ENCODE results near the gene TBX1. TPM values are rescaled to one million over a fixed set of nuclear protein-coding genes. Genes with fewer than 3 reads are reported as not detected.

TBX1 gene
- total RNA-seq, 1 experiment from 2014 or later: 0.74 TPM

DNA sequence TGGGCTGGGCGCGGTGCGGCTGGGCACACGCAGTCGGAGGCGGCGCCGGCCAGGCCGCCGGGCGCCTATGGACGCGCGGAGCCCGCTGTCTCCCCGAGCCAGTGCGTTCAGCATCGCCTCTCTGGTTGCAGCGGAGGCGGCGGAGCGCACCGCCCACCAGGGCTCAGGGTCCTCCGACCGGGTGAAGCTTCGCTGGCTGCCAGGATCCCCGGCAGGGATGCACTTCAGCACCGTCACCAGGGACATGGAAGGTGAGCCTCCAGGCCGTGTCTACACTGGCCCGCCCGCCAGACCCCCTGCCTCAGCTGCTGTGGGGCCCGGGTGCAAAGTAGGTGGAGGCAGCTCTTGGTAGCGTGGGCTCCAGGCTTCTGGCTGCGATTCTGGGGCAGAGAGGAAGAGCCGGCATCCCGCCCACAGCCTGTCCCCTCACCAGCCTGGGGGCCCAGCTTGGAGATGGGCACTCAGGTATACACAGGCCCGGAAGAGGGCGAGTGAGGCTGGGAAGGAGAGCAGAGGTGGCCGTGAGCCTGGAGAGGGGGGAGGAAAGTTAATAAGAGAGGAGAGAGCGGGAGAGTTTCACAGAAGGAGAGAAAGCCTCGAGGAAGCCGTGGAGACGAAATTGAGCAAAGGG, 1.0 kb upstream of the TBX1 start:
- ChIA-PET CTCF (no interaction called here), POLR2A (ENCODE audit: unreplicated experiment) (no interaction called here)
- DNase-seq: no peak
- no peaks in the 10 kb centered on the region for H4K20me1 ChIP-seq (ENCODE audit: insufficient read depth)
- H3K79me2 ChIP-seq (ENCODE audit: low read depth): no peaks in the 10 kb centered on the region
- H3K36me3 ChIP-seq (ENCODE audit: low read depth): no peaks in the 10 kb centered on the region
- H3K4me2 ChIP-seq: no peak overlapping the region
- H3K9me3 ChIP-seq (ENCODE audit: insufficient read depth, low read depth): no peaks in the 10 kb centered on the region
- H3F3A ChIP-seq (ENCODE audit: insufficient read depth, low read depth): no peaks in the 10 kb centered on the region
- H3K4me1 ChIP-seq (replicated peaks; ENCODE audit: insufficient read depth): no peaks in the 10 kb centered on the region
- peaks cover 14% of the 10 kb centered on the region for H3K27me3 ChIP-seq (ENCODE audit: insufficient read depth, low read depth)
- no peak overlapping the region for H3K4me3 ChIP-seq
- H3K9me2 ChIP-seq (ENCODE audit: insufficient read depth): no peaks in the 10 kb centered on the region
- H2AFZ ChIP-seq: no peak overlapping the region
- no peak overlapping the region for H3K27ac ChIP-seq
- intact Hi-C loops (cut with micrococcal nuclease; ENCODE audit: unreplicated experiment): loop anchor here (10.0 kb wide), 1 partner anchor 125 kb away; no protein-coding TSS in a partner anchor
- TF ChIP-seq, protein P1, sequence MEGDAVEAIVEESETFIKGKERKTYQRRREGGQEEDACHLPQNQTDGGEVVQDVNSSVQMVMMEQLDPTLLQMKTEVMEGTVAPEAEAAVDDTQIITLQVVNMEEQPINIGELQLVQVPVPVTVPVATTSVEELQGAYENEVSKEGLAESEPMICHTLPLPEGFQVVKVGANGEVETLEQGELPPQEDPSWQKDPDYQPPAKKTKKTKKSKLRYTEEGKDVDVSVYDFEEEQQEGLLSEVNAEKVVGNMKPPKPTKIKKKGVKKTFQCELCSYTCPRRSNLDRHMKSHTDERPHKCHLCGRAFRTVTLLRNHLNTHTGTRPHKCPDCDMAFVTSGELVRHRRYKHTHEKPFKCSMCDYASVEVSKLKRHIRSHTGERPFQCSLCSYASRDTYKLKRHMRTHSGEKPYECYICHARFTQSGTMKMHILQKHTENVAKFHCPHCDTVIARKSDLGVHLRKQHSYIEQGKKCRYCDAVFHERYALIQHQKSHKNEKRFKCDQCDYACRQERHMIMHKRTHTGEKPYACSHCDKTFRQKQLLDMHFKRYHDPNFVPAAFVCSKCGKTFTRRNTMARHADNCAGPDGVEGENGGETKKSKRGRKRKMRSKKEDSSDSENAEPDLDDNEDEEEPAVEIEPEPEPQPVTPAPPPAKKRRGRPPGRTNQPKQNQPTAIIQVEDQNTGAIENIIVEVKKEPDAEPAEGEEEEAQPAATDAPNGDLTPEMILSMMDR (conservative IDR thresholded peaks at IDR 0.05): no peak
- no peak for TF ChIP-seq EZH2 (IDR thresholded peaks at IDR 0.05; ENCODE audit: low read depth)
- no TSS peak for BruUV-seq (replicated peaks)

DNA sequence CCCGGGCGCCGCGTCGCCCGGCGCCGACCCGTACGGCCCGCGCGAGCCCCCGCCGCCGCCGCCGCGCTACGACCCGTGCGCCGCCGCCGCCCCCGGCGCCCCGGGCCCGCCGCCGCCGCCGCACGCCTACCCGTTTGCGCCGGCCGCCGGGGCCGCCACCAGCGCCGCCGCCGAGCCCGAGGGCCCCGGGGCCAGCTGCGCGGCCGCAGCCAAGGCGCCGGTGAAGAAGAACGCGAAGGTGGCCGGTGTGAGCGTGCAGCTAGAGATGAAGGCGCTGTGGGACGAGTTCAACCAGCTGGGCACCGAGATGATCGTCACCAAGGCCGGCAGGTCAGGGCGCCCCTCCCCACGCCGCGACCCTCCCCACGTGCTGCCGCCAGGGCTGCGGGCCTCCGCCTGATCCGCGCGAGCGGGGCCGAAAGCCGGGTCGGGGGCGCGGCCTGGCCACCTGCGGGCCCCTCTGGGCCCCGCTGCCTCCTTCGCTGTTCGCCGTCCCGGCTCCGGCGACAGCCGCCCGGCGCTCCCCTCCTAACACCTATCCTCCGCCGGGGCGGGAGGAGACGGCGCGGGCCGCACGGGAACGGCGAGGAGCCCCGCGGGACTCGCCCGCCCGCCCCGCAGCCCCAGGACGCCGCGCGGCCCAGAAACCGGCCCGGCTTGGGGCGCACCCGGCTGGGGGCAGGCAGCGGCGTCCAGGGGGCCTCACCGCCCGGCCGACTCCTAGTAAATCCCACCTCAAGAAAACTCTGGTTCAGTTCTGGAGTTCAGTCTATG, 560 bp downstream of the TBX1 start:
- Histone ChIP-seq H3K27ac (no peak overlapping the region), H3K27me3 (ENCODE audit: insufficient read depth, low read depth) (peaks cover 26% of the 10 kb centered on the region)
- CTCF ChIA-PET: no interaction called here

DNA sequence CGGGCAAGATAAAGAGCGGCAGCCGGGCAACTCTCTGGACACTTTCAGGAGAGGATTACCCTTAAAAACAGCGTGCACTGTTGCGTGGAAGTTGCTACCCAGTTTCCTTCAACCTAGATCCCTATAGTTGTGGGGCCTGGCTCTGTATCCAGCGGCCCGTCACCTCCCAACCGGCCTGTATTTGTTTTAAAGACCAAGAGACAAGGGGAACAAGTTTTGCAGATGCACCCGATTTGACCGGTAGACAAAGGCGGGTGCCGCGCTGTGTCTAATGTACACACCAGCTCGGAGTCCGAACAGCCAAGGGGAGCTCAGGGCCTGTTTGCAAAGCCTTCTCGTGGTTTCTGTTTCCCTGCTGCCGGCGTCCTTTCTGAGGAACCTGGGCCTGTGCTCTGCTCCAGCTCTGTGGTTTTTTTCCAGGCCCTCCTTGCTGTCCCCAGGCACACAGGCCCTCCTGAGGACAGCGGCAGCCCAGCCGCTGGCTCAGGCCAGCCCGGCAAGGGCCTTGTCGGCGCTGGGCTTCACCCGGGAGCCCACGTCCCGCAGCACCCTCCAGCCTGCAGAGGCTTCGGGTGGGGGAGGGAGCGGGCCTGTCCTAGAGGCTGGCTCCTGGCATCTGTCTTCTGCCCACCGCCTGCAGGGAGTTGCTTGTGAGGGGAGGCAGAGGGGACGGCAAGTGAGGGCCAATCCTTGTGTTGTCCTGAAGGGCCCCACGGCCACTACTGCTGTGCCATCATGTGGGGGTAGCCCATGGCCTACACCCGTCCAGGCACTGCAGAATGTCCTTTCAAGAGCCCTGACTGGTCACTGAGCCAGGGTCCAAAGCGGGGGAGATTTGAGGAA, 1.4 kb downstream of the TBX1 start:
- ChIA-PET POLR2A (ENCODE audit: unreplicated experiment) (no interaction called here), CTCF (no interaction called here)
- Histone ChIP-seq H3K27me3 (ENCODE audit: insufficient read depth, low read depth) (peaks cover 34% of the 10 kb centered on the region), H3K4me3 (no peak overlapping the region), H3K9me3 (ENCODE audit: insufficient read depth, low read depth) (no peaks in the 10 kb centered on the region), H3F3A (ENCODE audit: insufficient read depth, low read depth) (no peaks in the 10 kb centered on the region), H3K4me2 (no peak overlapping the region), H3K4me1 (replicated peaks; ENCODE audit: insufficient read depth) (no peaks in the 10 kb centered on the region), H2AFZ (no peak overlapping the region), H3K27ac (no peak overlapping the region), H3K79me2 (ENCODE audit: low read depth) (no peaks in the 10 kb centered on the region), H3K36me3 (ENCODE audit: low read depth) (no peaks in the 10 kb centered on the region), H4K20me1 (ENCODE audit: insufficient read depth) (no peaks in the 10 kb centered on the region), H3K9me2 (ENCODE audit: insufficient read depth) (no peaks in the 10 kb centered on the region)
- no peak for DNase-seq
- no TSS peak for BruUV-seq (replicated peaks)
- intact Hi-C loops (cut with micrococcal nuclease; ENCODE audit: unreplicated experiment): loop anchor here (10.0 kb wide), 1 partner anchor 123 kb away; no protein-coding TSS in a partner anchor
- TF ChIP-seq EZH2 (IDR thresholded peaks at IDR 0.05; ENCODE audit: low read depth): no peak
- TF ChIP-seq, protein P1 (conservative IDR thresholded peaks at IDR 0.05): no peak

More for the DNA sequence above, 560 bp downstream of the TBX1 start:
- Histone ChIP-seq H3K4me2 (no peak overlapping the region), H3K4me1 (replicated peaks; ENCODE audit: insufficient read depth) (no peaks in the 10 kb centered on the region), H3F3A (ENCODE audit: insufficient read depth, low read depth) (no peaks in the 10 kb centered on the region), H3K36me3 (ENCODE audit: low read depth) (no peaks in the 10 kb centered on the region), H3K4me3 (no peak overlapping the region), H3K9me3 (ENCODE audit: insufficient read depth, low read depth) (no peaks in the 10 kb centered on the region), H3K79me2 (ENCODE audit: low read depth) (no peaks in the 10 kb centered on the region), H2AFZ (no peak overlapping the region), H3K9me2 (ENCODE audit: insufficient read depth) (no peaks in the 10 kb centered on the region), H4K20me1 (ENCODE audit: insufficient read depth) (no peaks in the 10 kb centered on the region)
- no peak for TF ChIP-seq EZH2 (IDR thresholded peaks at IDR 0.05; ENCODE audit: low read depth)
- TF ChIP-seq, protein P1 (conservative IDR thresholded peaks at IDR 0.05): no peak
- intact Hi-C loops (cut with micrococcal nuclease; ENCODE audit: unreplicated experiment): loop anchor here (10.0 kb wide), 1 partner anchor 124 kb away; no protein-coding TSS in a partner anchor
- POLR2A ChIA-PET (ENCODE audit: unreplicated experiment): no interaction called here
- BruUV-seq (replicated peaks): no TSS peak
- no peak for DNase-seq
